Measurements from ENCODE around the gene GTF3C1.

GTF3C1 gene

GRCh38 chr16:27547134-27547533 lies 2.6 kb downstream of the GTF3C1 start:
- no peak overlapping the region for H3K4me3 ChIP-seq (ENCODE audit: low read depth, low read length)
- peaks cover 33% of the 10 kb centered on the region for H3K79me2 ChIP-seq
- H3K4me1 ChIP-seq = peaks cover 10% of the 10 kb centered on the region
- no peaks in the 10 kb centered on the region for H3K9me3 ChIP-seq (ENCODE audit: control insufficient read depth, low read length)
- H3K27ac ChIP-seq = no peak overlapping the region
- no peak overlapping the region for H3K9ac ChIP-seq
- no peaks in the 10 kb centered on the region for H3K27me3 ChIP-seq (ENCODE audit: control insufficient read depth, insufficient read depth, low read length)
- H2AFZ ChIP-seq = no peak overlapping the region
- H3K36me3 ChIP-seq (ENCODE audit: control insufficient read depth, insufficient read depth, low read length) = no peaks in the 10 kb centered on the region
- no peak for TF ChIP-seq CTCF (IDR thresholded peaks at IDR 0.05)
- no peak overlapping the region for H3K4me2 ChIP-seq (ENCODE audit: low read length)

- Histone ChIP-seq H3K36me3 (ENCODE audit: control insufficient read depth, insufficient read depth, low read length) (no peaks in the 10 kb centered on the region), H3K4me3 (ENCODE audit: low read depth, low read length) (no peak overlapping the region), H3K4me1 (peaks cover 5% of the 10 kb centered on the region), H3K27ac (no peak overlapping the region), H3K27me3 (ENCODE audit: control insufficient read depth, insufficient read depth, low read length) (no peaks in the 10 kb centered on the region), H3K79me2 (peaks cover 30% of the 10 kb centered on the region), H2AFZ (no peak overlapping the region), H3K9me3 (ENCODE audit: control insufficient read depth, low read length) (no peaks in the 10 kb centered on the region), H3K9ac (no peak overlapping the region), H3K4me2 (ENCODE audit: low read length) (no peak overlapping the region)
- TF ChIP-seq CTCF (IDR thresholded peaks at IDR 0.05) = no peak
Measured at GRCh38 chr16:27544671-27545070, 5.0 kb downstream of the GTF3C1 start.

- H3K27me3 ChIP-seq (ENCODE audit: control insufficient read depth, insufficient read depth, low read length) = no peaks in the 10 kb centered on the region
- peaks cover 25% of the 10 kb centered on the region for H3K79me2 ChIP-seq
- H3K4me2 ChIP-seq (ENCODE audit: low read length) = no peak overlapping the region
- H3K36me3 ChIP-seq (ENCODE audit: control insufficient read depth, insufficient read depth, low read length) = no peaks in the 10 kb centered on the region
- H3K4me3 ChIP-seq (ENCODE audit: low read depth, low read length) = no peak overlapping the region
- no peak overlapping the region for H2AFZ ChIP-seq
- H3K9me3 ChIP-seq (ENCODE audit: control insufficient read depth, low read length) = no peaks in the 10 kb centered on the region
- no peak overlapping the region for H3K27ac ChIP-seq
- H3K4me1 ChIP-seq = peaks cover 4% of the 10 kb centered on the region
- no peak for TF ChIP-seq CTCF (IDR thresholded peaks at IDR 0.05)
- H3K9ac ChIP-seq = no peak overlapping the region
Measured at GRCh38 chr16:27543801-27544200, 5.9 kb downstream of the GTF3C1 start.

GRCh38 chr16:27539636-27540035 lies 10.1 kb downstream of the GTF3C1 start:
- Histone ChIP-seq H3K27ac (no peak overlapping the region), H2AFZ (no peak overlapping the region), H3K4me2 (ENCODE audit: low read length) (no peak overlapping the region), H3K27me3 (ENCODE audit: control insufficient read depth, insufficient read depth, low read length) (no peaks in the 10 kb centered on the region), H3K4me1 (no peaks in the 10 kb centered on the region), H3K36me3 (ENCODE audit: control insufficient read depth, insufficient read depth, low read length) (no peaks in the 10 kb centered on the region), H3K4me3 (ENCODE audit: low read depth, low read length) (no peak overlapping the region), H3K9ac (no peak overlapping the region), H3K9me3 (ENCODE audit: control insufficient read depth, low read length) (no peaks in the 10 kb centered on the region), H3K79me2 (peaks cover 2% of the 10 kb centered on the region)
- TF ChIP-seq CTCF (IDR thresholded peaks at IDR 0.05) = no peak

GRCh38 chr16:27539120-27539519 lies 10.6 kb downstream of the GTF3C1 start:
- no peak overlapping the region for H2AFZ ChIP-seq

More at GRCh38 chr16:27539120-27539519, 10.6 kb downstream of the GTF3C1 start:
- no peaks in the 10 kb centered on the region for H3K4me1 ChIP-seq
- H3K9me3 ChIP-seq (ENCODE audit: control insufficient read depth, low read length) = no peaks in the 10 kb centered on the region
- H3K27me3 ChIP-seq (ENCODE audit: control insufficient read depth, insufficient read depth, low read length) = no peaks in the 10 kb centered on the region
- no peak overlapping the region for H3K4me2 ChIP-seq (ENCODE audit: low read length)
- no peak for TF ChIP-seq CTCF (IDR thresholded peaks at IDR 0.05)
- H3K9ac ChIP-seq = no peak overlapping the region
- H3K79me2 ChIP-seq = peaks cover 4% of the 10 kb centered on the region
- H3K4me3 ChIP-seq (ENCODE audit: low read depth, low read length) = no peak overlapping the region
- no peak overlapping the region for H3K27ac ChIP-seq
- H3K36me3 ChIP-seq (ENCODE audit: control insufficient read depth, insufficient read depth, low read length) = no peaks in the 10 kb centered on the region
